Endothelial cell of umbilical vein (primary cell): ENCODE measurements around the gene STK16. TPM values are rescaled to one million over a fixed set of nuclear protein-coding genes. Genes with fewer than 3 reads are reported as not detected.
"Not testable (repeated sequence)": the region's sequence is repeated elsewhere in the genome, so short reads cannot be mapped to it uniquely, and the experiment has no call there.

Experiments used
- BruUV-seq: library from RNA; stranded (reverse); fragments of 400-500 nt; replicated peaks from 2 replicates; lab custom pipeline; 2021; lab: Mats Ljungman, UMichigan
- CTCF ChIA-PET: fragments of 300-600, 350-600 bp; sonication (Branson Sonifier 250); formaldehyde crosslinking; loops from one replicate; lab custom pipeline; 2021; ENCODE audit warnings: antibody characterized with exemption, inconsistent platforms; lab: Charles Lee
- POLR2A ChIA-PET: fragments of 300-600, 350-600 bp; sonication (Branson Sonifier 250); formaldehyde crosslinking; loops from one replicate; lab custom pipeline; 2021; ENCODE audit warnings: antibody characterized with exemption, inconsistent platforms; lab: Charles Lee
- DNase-seq: peaks from one replicate; pipeline ENCODE4 v3.0.0-alpha.2; 2011; ENCODE audit warnings: low read depth, low spot score
- FAIRE-seq: peaks from 2 replicates; lab custom pipeline; 2011; peaks lifted over from hg19 to GRCh38; lab: Jason Lieb, UNC
- H2AFZ ChIP-seq: 2 replicates; pipeline ENCODE4 v1.6.0; 2012; ENCODE audit warnings: low read depth, low read length, control low read depth, inconsistent platforms
- H3K27ac ChIP-seq: 2 replicates; pipeline ENCODE4 v1.5.1; 2011; ENCODE audit warnings: low read depth, mild to moderate bottlenecking, control low read depth, low read length, moderate library complexity; ENCODE audit not compliant: insufficient read depth
- H3K27me3 ChIP-seq, 2 experiments: 2 replicates each; pipeline versions ENCODE4 v1.6.0 to v1.6.1; 2011; ENCODE audit warnings: low read length in 2 of 2, mixed read lengths in 1 of 2; ENCODE audit not compliant: control insufficient read depth in 2 of 2, insufficient read depth in 2 of 2
- H3K36me3 ChIP-seq, 2 experiments: 2 replicates in 1 of 2; 3 replicates in 1 of 2; pipeline ENCODE4 v1.5.1; 2011; ENCODE audit warnings: low read length in 2 of 2, mild to moderate bottlenecking in 1 of 2, moderate library complexity in 1 of 2; ENCODE audit not compliant: control insufficient read depth in 2 of 2, insufficient read depth in 2 of 2; ENCODE audit errors: extremely low read depth in 1 of 2
- H3K4me1 ChIP-seq: 3 replicates; pipeline ENCODE4 v1.5.1; 2011; ENCODE audit warnings: mild to moderate bottlenecking, low read length; ENCODE audit not compliant: control insufficient read depth, insufficient read depth; ENCODE audit errors: extremely low read depth
- H3K4me2 ChIP-seq: 2 replicates; pipeline ENCODE4 v1.6.1; 2011; ENCODE audit warnings: low read length, control low read depth, mixed read lengths; ENCODE audit not compliant: insufficient read depth
- H3K4me3 ChIP-seq, 3 experiments: fragments of 200-600 bp in 1 of 3; sonication (generic), shearing (Covaris generic) in 1 of 3; replicated peaks in 1 of 3; 2 replicates each; pipeline ENCODE4 v1.5.1; 2011 to 2016; ENCODE audit warnings: control low read depth in 3 of 3, low read length in 3 of 3, mild to moderate bottlenecking in 2 of 3, inconsistent platforms in 1 of 3, low read depth in 1 of 3, moderate library complexity in 1 of 3; ENCODE audit not compliant: insufficient read depth in 1 of 3
- H3K79me2 ChIP-seq: 2 replicates; pipeline ENCODE4 v1.6.0; 2012; ENCODE audit warnings: low read length, inconsistent platforms; ENCODE audit not compliant: control insufficient read depth, insufficient read depth
- H3K9ac ChIP-seq: replicated peaks from 2 replicates; pipeline ENCODE3; 2011; ENCODE audit warnings: low read length, control low read depth; ENCODE audit not compliant: insufficient read depth; ENCODE audit errors: extremely low read depth
- H3K9me1 ChIP-seq: replicated peaks from 3 replicates; pipeline ENCODE4 v1.6.0; 2011; ENCODE audit warnings: mild to moderate bottlenecking, low read length; ENCODE audit not compliant: control insufficient read depth, insufficient read depth; ENCODE audit errors: extremely low read depth
- H3K9me3 ChIP-seq: replicated peaks from 2 replicates; pipeline ENCODE4 v1.5.1; 2012; ENCODE audit warnings: low read length, inconsistent platforms; ENCODE audit not compliant: control insufficient read depth, insufficient read depth
- H4K20me1 ChIP-seq: replicated peaks from 2 replicates; pipeline ENCODE3; 2011; ENCODE audit warnings: mild to moderate bottlenecking, low read length; ENCODE audit not compliant: control insufficient read depth, insufficient read depth; ENCODE audit errors: extremely low read depth
- EZH2 ChIP-seq: IDR thresholded peaks from 2 replicates; pipeline ENCODE4 v1.6.1; 2012; ENCODE audit warnings: borderline replicate concordance, low read depth, mild to moderate bottlenecking, moderate library complexity, low read length, inconsistent platforms; ENCODE audit not compliant: severe bottlenecking
- FOS ChIP-seq: IDR thresholded peaks from 2 replicates; pipeline ENCODE4 v1.6.1; 2011; ENCODE audit warnings: mild to moderate bottlenecking, low read length, moderate library complexity, borderline replicate concordance; ENCODE audit not compliant: insufficient read depth
- GATA2 ChIP-seq: IDR thresholded peaks from 2 replicates; pipeline ENCODE4 v1.7.0; 2011; ENCODE audit warnings: low read depth, mild to moderate bottlenecking, moderate library complexity, mixed read lengths, low read length; ENCODE audit not compliant: insufficient read length, insufficient read depth
- JUN ChIP-seq: IDR thresholded peaks from 2 replicates; pipeline ENCODE4 v1.6.1; 2011; ENCODE audit warnings: borderline replicate concordance, low read depth; ENCODE audit not compliant: insufficient read length, insufficient read depth
- MYC ChIP-seq: IDR thresholded peaks from one replicate; pipeline ENCODE4 v1.6.1; 2011; ENCODE audit warnings: mild to moderate bottlenecking, low read depth, low read length
- POLR2A ChIP-seq: IDR thresholded peaks from 2 replicates; pipeline ENCODE4 v1.6.1; 2012; ENCODE audit warnings: low read depth, mild to moderate bottlenecking, control low read depth, low read length
- POLR2AphosphoS5 ChIP-seq: IDR thresholded peaks from 2 replicates; pipeline ENCODE4 v1.6.1; 2012; ENCODE audit warnings: low read depth, mild to moderate bottlenecking, control low read depth, low read length, moderate library complexity; ENCODE audit not compliant: insufficient read depth
- dilution Hi-C: fragments of 300-500 bp; cut with MboI; formaldehyde crosslinking; loops from one replicate; pipeline ENCODE4 v1.15.0; 2019; ENCODE audit warnings: low sequenced_read_pairs; ENCODE audit not compliant: extremely low pct_ligation_motif_present
- intact Hi-C: fragments of 100-400 bp; cut with micrococcal nuclease; formaldehyde crosslinking; loops from one replicate; pipeline ENCODE4 v1.10.0; 2022
- polyA plus RNA-seq, 4 experiments: library from polyadenylated mRNA; depleted of rRNA in 3 of 4; stranded (reverse) in 3 of 4; unstranded in 1 of 4; fragments of >200 nt; gene quantifications; 2 replicates each; pipeline versions ENCODE4 v1.2.1 to v1.2.3, GENCODE V29; 2011 to 2012; ENCODE audit warnings: missing spikeins in 1 of 4
- total RNA-seq: library from RNA; stranded (reverse); gene quantifications from 2 replicates; pipeline ENCODE4 v1.2.3, GENCODE V29; 2021
- TF ChIP-seq, protein P1 (sequence below), 2 donors: IDR thresholded peaks; 1 replicate in 1 of 2; 2 replicates in 1 of 2; pipeline ENCODE4 v1.5.1; 2011; ENCODE audit warnings: low read length in 2 of 2, mild to moderate bottlenecking in 2 of 2, moderate library complexity in 2 of 2, control low read depth in 1 of 2, inconsistent platforms in 1 of 2, low read depth in 1 of 2; ENCODE audit not compliant: insufficient read depth in 1 of 2; ENCODE audit errors: extremely low read depth in 1 of 2
- TF ChIP-seq, protein P2 (sequence below): IDR thresholded peaks from 2 replicates; pipeline ENCODE4 v1.6.1; 2011; ENCODE audit not compliant: insufficient read depth, insufficient read length

STK16 gene
- total and polyA plus RNA-seq, 2 donors (not counting 3 experiments of a cell fraction or from before 2014, with no cell fraction given) = 18.8 to 63.2 TPM

DNA sequence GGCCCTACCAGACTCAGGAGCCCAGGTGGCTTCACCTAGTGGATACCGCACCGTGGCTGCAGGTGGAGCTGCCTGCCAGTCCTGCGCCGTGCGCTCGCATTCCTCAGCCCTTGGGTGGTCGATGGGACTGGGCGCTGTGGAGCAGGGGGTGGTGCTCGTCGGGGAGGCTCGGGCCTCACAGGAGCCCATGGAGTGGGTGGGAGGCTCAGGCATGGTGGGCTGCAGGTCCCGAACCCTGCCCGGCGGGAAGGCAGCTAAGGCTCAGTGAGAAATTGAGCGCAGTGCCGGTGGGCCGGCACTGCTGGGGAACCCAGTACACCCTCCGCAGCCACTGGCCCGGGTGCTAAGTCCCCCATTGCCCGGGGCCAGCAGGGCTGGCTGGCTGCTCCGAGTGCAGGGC is 43.9 kb upstream of the STK16 start:
- BruUV-seq, H3K4me3 ChIP-seq, DNase-seq, H3K36me3 ChIP-seq, H4K20me1 ChIP-seq, POLR2A ChIA-PET, H3K9me3 ChIP-seq, dilution Hi-C loops, CTCF ChIA-PET, H2AFZ ChIP-seq, H3K9me1 ChIP-seq, H3K27me3 ChIP-seq, intact Hi-C loops, H3K9ac ChIP-seq, H3K4me1 ChIP-seq, H3K27ac ChIP-seq, H3K79me2 ChIP-seq, H3K4me2 ChIP-seq, FAIRE-seq: not testable (repeated sequence)

DNA sequence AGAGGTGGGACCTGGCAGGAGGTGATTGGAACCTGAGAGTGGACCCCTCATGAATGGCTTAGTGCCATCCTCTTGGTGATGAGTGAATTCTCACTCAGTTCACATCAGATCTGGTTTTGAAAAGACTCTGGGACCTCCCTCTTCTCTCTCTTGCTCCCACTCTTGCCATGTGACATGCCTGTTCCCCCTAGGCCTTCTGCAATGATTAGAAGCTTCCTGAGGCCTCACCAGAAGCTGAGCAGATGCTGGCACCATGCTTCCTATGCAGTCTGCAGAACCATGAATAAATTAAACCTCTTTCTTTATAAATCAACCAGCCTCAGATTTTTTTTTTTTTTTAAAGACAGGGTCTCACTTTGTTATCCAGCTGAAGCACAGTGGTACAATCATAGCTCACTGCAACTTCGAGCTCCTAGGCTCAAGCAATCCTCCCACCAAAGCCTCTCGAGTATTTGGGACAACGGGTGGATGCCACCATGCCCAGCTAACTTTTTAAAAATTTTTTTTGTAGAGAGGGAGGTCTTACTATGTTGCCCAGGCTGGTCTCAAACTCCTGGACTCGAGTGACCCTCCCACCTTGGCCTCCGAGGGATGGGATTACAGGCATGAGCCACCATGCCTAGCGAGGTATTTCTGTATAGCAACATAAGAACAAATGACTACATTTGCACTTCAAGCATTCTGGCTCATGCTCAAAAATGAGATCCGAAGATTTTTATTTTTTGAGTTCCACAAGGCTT is 40.7 kb upstream of the STK16 start:
- Histone ChIP-seq H3K9me3 (no peaks in the 10 kb centered on the region), H3K4me2 (no peak overlapping the region), H3K36me3 (peaks cover 0 to 5% of the 10 kb centered on the region in 2 experiments), H3K9ac (no peak overlapping the region), H3K27me3 (no peaks in the 10 kb centered on the region), H4K20me1 (no peaks in the 10 kb centered on the region), H3K79me2 (no peaks in the 10 kb centered on the region), H3K9me1 (no peaks in the 10 kb centered on the region), H3K27ac (no peak overlapping the region), H2AFZ (no peak overlapping the region), H3K4me1 (peaks cover 18% of the 10 kb centered on the region), H3K4me3 (no peak overlapping the region)
- TF ChIP-seq FOS = no peak
- TF ChIP-seq, protein P1, sequence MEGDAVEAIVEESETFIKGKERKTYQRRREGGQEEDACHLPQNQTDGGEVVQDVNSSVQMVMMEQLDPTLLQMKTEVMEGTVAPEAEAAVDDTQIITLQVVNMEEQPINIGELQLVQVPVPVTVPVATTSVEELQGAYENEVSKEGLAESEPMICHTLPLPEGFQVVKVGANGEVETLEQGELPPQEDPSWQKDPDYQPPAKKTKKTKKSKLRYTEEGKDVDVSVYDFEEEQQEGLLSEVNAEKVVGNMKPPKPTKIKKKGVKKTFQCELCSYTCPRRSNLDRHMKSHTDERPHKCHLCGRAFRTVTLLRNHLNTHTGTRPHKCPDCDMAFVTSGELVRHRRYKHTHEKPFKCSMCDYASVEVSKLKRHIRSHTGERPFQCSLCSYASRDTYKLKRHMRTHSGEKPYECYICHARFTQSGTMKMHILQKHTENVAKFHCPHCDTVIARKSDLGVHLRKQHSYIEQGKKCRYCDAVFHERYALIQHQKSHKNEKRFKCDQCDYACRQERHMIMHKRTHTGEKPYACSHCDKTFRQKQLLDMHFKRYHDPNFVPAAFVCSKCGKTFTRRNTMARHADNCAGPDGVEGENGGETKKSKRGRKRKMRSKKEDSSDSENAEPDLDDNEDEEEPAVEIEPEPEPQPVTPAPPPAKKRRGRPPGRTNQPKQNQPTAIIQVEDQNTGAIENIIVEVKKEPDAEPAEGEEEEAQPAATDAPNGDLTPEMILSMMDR (IDR thresholded peaks at IDR 0.05; ENCODE audit: extremely low read depth in 1 of 2, insufficient read depth in 1 of 2, low read depth in 1 of 2, low read length in 2 of 2) = no peak
- TF ChIP-seq, protein P2, sequence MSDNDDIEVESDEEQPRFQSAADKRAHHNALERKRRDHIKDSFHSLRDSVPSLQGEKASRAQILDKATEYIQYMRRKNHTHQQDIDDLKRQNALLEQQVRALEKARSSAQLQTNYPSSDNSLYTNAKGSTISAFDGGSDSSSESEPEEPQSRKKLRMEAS = no peak
- TF ChIP-seq EZH2 = no peak
- TF ChIP-seq MYC = no peak
- no peak for TF ChIP-seq POLR2AphosphoS5
- no peak for TF ChIP-seq GATA2
- no peak for TF ChIP-seq JUN
- TF ChIP-seq POLR2A = no peak
- FAIRE-seq (no peak), DNase-seq (no peak)
- ChIA-PET POLR2A (no interaction called here), CTCF (interaction anchor here (1.2 kb wide), 1 partner anchor 19 kb away, joined by 3 read pairs; no protein-coding TSS in a partner anchor)
- dilution Hi-C loops = no loop called here
- intact Hi-C loops = no loop called here
- no TSS peak for BruUV-seq
